Neutrophil (primary cell): ENCODE measurements around the gene MYCT1.

Source experiments
- H3K27ac ChIP-seq: fragments of 200-600 bp; sonication (generic); 2 replicates; pipeline ENCODE4 v1.5.1; 2016; ENCODE audit warnings: mild to moderate bottlenecking, moderate library complexity
- H3K27me3 ChIP-seq: fragments of 200-600 bp; sonication (generic); 2 replicates; pipeline ENCODE4 v1.6.0; 2016; ENCODE audit warnings: mild to moderate bottlenecking
- H3K36me3 ChIP-seq: fragments of 200-600 bp; sonication (generic); 2 replicates; pipeline ENCODE4 v1.5.1; 2017
- H3K4me1 ChIP-seq, 2 experiments: fragments of 200-600 bp in 1 of 2; sonication (generic) in 1 of 2; 1 replicate in 1 of 2; 2 replicates in 1 of 2; pipeline versions ENCODE4 v1.5.1 to v1.6.1; 2013 to 2016; ENCODE audit warnings: low read depth in 1 of 2, low read length in 1 of 2, mild to moderate bottlenecking in 1 of 2, moderate library complexity in 1 of 2; ENCODE audit not compliant: control insufficient read depth in 1 of 2, insufficient read depth in 1 of 2
- H3K4me3 ChIP-seq, 2 experiments: fragments of 200-600 bp in 1 of 2; sonication (generic) in 1 of 2; 1 replicate in 1 of 2; 2 replicates in 1 of 2; pipeline ENCODE4 v1.5.1; 2013 to 2016; ENCODE audit warnings: low read depth in 1 of 2, low read length in 1 of 2, mild to moderate bottlenecking in 1 of 2, moderate library complexity in 1 of 2
- H3K9me3 ChIP-seq: fragments of 200-600 bp; sonication (generic); 2 replicates; pipeline ENCODE4 v1.5.1; 2016
- CTCF ChIP-seq: fragments of 200-600 bp; sonication (generic); IDR thresholded peaks from 2 replicates; pipeline ENCODE4 v1.5.1; 2016; ENCODE audit warnings: antibody characterized with exemption

Gene MYCT1

GRCh38 chr6:152745509-152746171 is 47.9 kb downstream of the MYCT1 start:
- Histone ChIP-seq H3K27ac (no peak overlapping the region), H3K27me3 (peaks cover 2% of the 10 kb centered on the region), H3K4me1 (no peaks in the 10 kb centered on the region), H3K36me3 (no peaks in the 10 kb centered on the region), H3K4me3 (no peak overlapping the region), H3K9me3 (no peaks in the 10 kb centered on the region)
- TF ChIP-seq CTCF = no peak

- H3K4me3 ChIP-seq = no peak overlapping the region
- no peaks in the 10 kb centered on the region for H3K4me1 ChIP-seq
- H3K36me3 ChIP-seq = no peaks in the 10 kb centered on the region
- TF ChIP-seq CTCF = no peak
- H3K27me3 ChIP-seq = peaks cover 3% of the 10 kb centered on the region
- H3K9me3 ChIP-seq = no peaks in the 10 kb centered on the region
- H3K27ac ChIP-seq = no peak overlapping the region
These were observed 48.5 kb downstream of the MYCT1 start for GRCh38 chr6:152746172-152746553.

- TF ChIP-seq CTCF = no peak
- Histone ChIP-seq H3K4me1 (no peaks in the 10 kb centered on the region), H3K27ac (no peak overlapping the region), H3K9me3 (no peaks in the 10 kb centered on the region), H3K36me3 (no peaks in the 10 kb centered on the region), H3K27me3 (peaks cover 3% of the 10 kb centered on the region), H3K4me3 (no peak overlapping the region)
These were observed 51.1 kb downstream of the MYCT1 start for GRCh38 chr6:152748843-152749242.

GRCh38 chr6:152749336-152749735 is 51.6 kb downstream of the MYCT1 start:
- H3K36me3 ChIP-seq = no peaks in the 10 kb centered on the region
- no peak overlapping the region for H3K4me3 ChIP-seq
- no peak for TF ChIP-seq CTCF
- H3K9me3 ChIP-seq = no peaks in the 10 kb centered on the region
- H3K27me3 ChIP-seq = peaks cover 3% of the 10 kb centered on the region
- no peak overlapping the region for H3K27ac ChIP-seq
- H3K4me1 ChIP-seq = no peaks in the 10 kb centered on the region

- Histone ChIP-seq H3K9me3 (no peaks in the 10 kb centered on the region), H3K4me3 (no peak within 1 kb of the TSS), H3K4me1 (no peaks in the 10 kb centered on the region), H3K36me3 (no peaks in the 10 kb centered on the region), H3K27me3 (peaks cover 3% of the 10 kb centered on the region), H3K27ac (no peak within 1 kb of the TSS)
- TF ChIP-seq CTCF = no peak
These were observed 53.0 kb downstream of the MYCT1 start, which contains the start of gene VIP for GRCh38 chr6:152750694-152751093. Gene VIP, plus strand, starts transcription at chr6:152750797. Its CDS starts 1,381 bp downstream, at chr6:152752178.
